HCT116 (cell line): Measurements from ENCODE around the gene CNTNAP2. TPM values are rescaled to one million over a fixed set of nuclear protein-coding genes. Genes with fewer than 3 reads are reported as not detected.

Source experiments
- ATAC-seq: fragments of 200-7000 bp; cut with Tn5 transposase; 2 replicates; pipeline ENCODE4 v1.9.1; 2020; ENCODE audit warnings: mild to moderate bottlenecking, moderate library complexity
- BruUV-seq: library from RNA; stranded (reverse); fragments of 400-500 nt; replicated peaks from 2 replicates; lab custom pipeline; 2021; lab: Mats Ljungman, UMichigan
- CTCF ChIA-PET: fragments of 300-600 bp; sonication (Branson Sonifier 250); formaldehyde crosslinking; loops from one replicate; lab custom pipeline; 2021; ENCODE audit warnings: antibody characterized with exemption; lab: Charles Lee
- POLR2A ChIA-PET: fragments of 300-600, 350-600 bp; sonication (Branson Sonifier 250); formaldehyde crosslinking; loops from one replicate; lab custom pipeline; 2021; ENCODE audit warnings: antibody characterized with exemption; lab: Charles Lee
- RAD21 ChIA-PET, 2 experiments: fragments of 300-600 bp; sonication (Branson Sonifier 250); formaldehyde crosslinking; loops; one replicate each; lab custom pipeline; 2023; ENCODE audit warnings: low total read pairs in 2 of 2; ENCODE audit not compliant: uncharacterized antibody in 2 of 2, unreplicated experiment in 2 of 2, low non-redundant PET in 1 of 2; lab: Charles Lee
- DNase-seq: peaks from one replicate; pipeline ENCODE4 v3.0.0-alpha.2; 2010; ENCODE audit warnings: low read depth, low spot score
- H2AFZ ChIP-seq: fragments of 200-600 bp; shearing (Covaris generic), sonication (generic); 2 replicates; pipeline ENCODE4 v1.6.1; 2017; ENCODE audit warnings: low read depth, mixed run types, mixed read lengths, antibody characterized with exemption, low read length; ENCODE audit not compliant: poor library complexity, severe bottlenecking
- H3K27ac ChIP-seq: 2 replicates; pipeline ENCODE4 v1.5.1; 2012; ENCODE audit warnings: low read depth, low read length
- H3K27me3 ChIP-seq: fragments of 200-600 bp; sonication (generic); 2 replicates; pipeline ENCODE4 v1.6.1; 2016; ENCODE audit warnings: mixed run types, low read length, mixed read lengths; ENCODE audit not compliant: insufficient read depth
- H3K36me3 ChIP-seq, 2 experiments: fragments of 200-500 bp in 1 of 2; fragments of 200-600 bp in 1 of 2; sonication (Bioruptor generic) in 1 of 2; sonication (generic) in 1 of 2; 2 replicates each; pipeline versions ENCODE4 v1.5.1 to v1.6.1; 2014 to 2016; ENCODE audit warnings: low read length in 2 of 2, inconsistent platforms in 1 of 2, mixed read lengths in 1 of 2, mixed run types in 1 of 2; ENCODE audit not compliant: insufficient read depth in 2 of 2, control insufficient read depth in 1 of 2
- H3K4me1 ChIP-seq, 2 experiments: fragments of 200-600 bp in 1 of 2; sonication (generic) in 1 of 2; 2 replicates each; pipeline versions ENCODE4 v1.5.1 to v1.6.1; 2012 to 2017; ENCODE audit warnings: low read length in 2 of 2, inconsistent platforms in 1 of 2, mild to moderate bottlenecking in 1 of 2, mixed read lengths in 1 of 2, mixed run types in 1 of 2, moderate library complexity in 1 of 2; ENCODE audit not compliant: insufficient read depth in 2 of 2, control insufficient read depth in 1 of 2
- H3K4me2 ChIP-seq: fragments of 200-600 bp; sonication (generic); 2 replicates; pipeline ENCODE4 v1.6.1; 2017; ENCODE audit warnings: mixed run types, low read length, mixed read lengths
- H3K4me3 ChIP-seq, 2 experiments: fragments of 200-600 bp in 1 of 2; sonication (generic) in 1 of 2; replicated peaks in 1 of 2; 2 replicates each; pipeline ENCODE4 v1.5.1; 2011 to 2016; ENCODE audit warnings: low read length in 2 of 2, control low read depth in 1 of 2, low read depth in 1 of 2, mild to moderate bottlenecking in 1 of 2, mixed read lengths in 1 of 2, mixed run types in 1 of 2
- H3K79me2 ChIP-seq: fragments of 200-600 bp; sonication (generic); 2 replicates; pipeline ENCODE4 v1.6.1; 2017; ENCODE audit warnings: mild to moderate bottlenecking, mixed run types, low read length, moderate library complexity, mixed read lengths; ENCODE audit not compliant: insufficient read depth
- H3K9ac ChIP-seq: fragments of 200-600 bp; sonication (generic); 2 replicates; pipeline ENCODE4 v1.6.1; 2016; ENCODE audit warnings: low read length, mixed read lengths
- H3K9me2 ChIP-seq: fragments of 200-600 bp; sonication (generic), shearing (Covaris generic); 2 replicates; pipeline ENCODE4 v1.6.1; 2017; ENCODE audit warnings: mixed run types, mild to moderate bottlenecking, moderate library complexity; ENCODE audit not compliant: insufficient read depth
- H3K9me3 ChIP-seq, 2 experiments: fragments of 200-500 bp in 1 of 2; fragments of 200-600 bp in 1 of 2; sonication (Bioruptor generic) in 1 of 2; sonication (generic) in 1 of 2; 2 replicates each; pipeline ENCODE4 v1.6.1; 2014 to 2017; ENCODE audit warnings: low read length in 2 of 2, mixed read lengths in 2 of 2, inconsistent platforms in 1 of 2, low read depth in 1 of 2, mild to moderate bottlenecking in 1 of 2, mixed run types in 1 of 2, moderate library complexity in 1 of 2; ENCODE audit not compliant: control insufficient read depth in 1 of 2, insufficient read depth in 1 of 2
- H4K20me1 ChIP-seq: fragments of 200-600 bp; sonication (generic), shearing (Covaris generic); 2 replicates; pipeline ENCODE4 v1.6.1; 2017; ENCODE audit warnings: mixed run types, mild to moderate bottlenecking, moderate library complexity; ENCODE audit not compliant: insufficient read depth
- CBX3 ChIP-seq: IDR thresholded peaks from 2 replicates; pipeline ENCODE4 v1.6.1; 2012; ENCODE audit warnings: low read depth
- EGR1 ChIP-seq: IDR thresholded peaks from 2 replicates; pipeline ENCODE4 v1.6.1; 2012; ENCODE audit warnings: low read depth
- ELF1 ChIP-seq: IDR thresholded peaks from 2 replicates; pipeline ENCODE4 v1.6.1; 2012; ENCODE audit warnings: low read depth, borderline replicate concordance
- EZH2 ChIP-seq: fragments of 200-600 bp; sonication (generic); IDR thresholded peaks from 2 replicates; pipeline ENCODE4 v1.6.1; 2017; ENCODE audit warnings: antibody characterized with exemption, mixed run types
- EZH2phosphoT487 ChIP-seq: fragments of 200-600 bp; IDR thresholded peaks from 2 replicates; pipeline ENCODE4 v1.6.1; 2018; ENCODE audit warnings: antibody characterized with exemption, borderline replicate concordance
- FOSL1 ChIP-seq: IDR thresholded peaks from 2 replicates; pipeline ENCODE4 v1.6.1; 2012; ENCODE audit warnings: low read depth
- JUND ChIP-seq: IDR thresholded peaks from 2 replicates; pipeline ENCODE4 v1.6.1; 2012
- POLR2A ChIP-seq: IDR thresholded peaks from 2 replicates; pipeline ENCODE4 v1.7.0; 2011; ENCODE audit warnings: borderline replicate concordance; ENCODE audit not compliant: insufficient read depth, insufficient read length; ENCODE audit errors: extremely low read depth
- POLR2AphosphoS5 ChIP-seq: IDR thresholded peaks from 2 replicates; pipeline ENCODE4 v1.6.1; 2011; ENCODE audit warnings: mild to moderate bottlenecking, low read depth, low read length, moderate library complexity
- SIN3A ChIP-seq: IDR thresholded peaks from 2 replicates; pipeline ENCODE4 v1.6.1; 2012; ENCODE audit warnings: low read depth
- SP1 ChIP-seq: IDR thresholded peaks from 2 replicates; pipeline ENCODE4 v1.6.1; 2012; ENCODE audit warnings: low read depth
- SRF ChIP-seq: IDR thresholded peaks from 2 replicates; pipeline ENCODE4 v1.6.1; 2012; ENCODE audit warnings: low read depth
- TCF7L2 ChIP-seq: IDR thresholded peaks from 2 replicates; pipeline ENCODE4 v1.7.0; 2011; ENCODE audit warnings: borderline replicate concordance, inconsistent platforms; ENCODE audit not compliant: insufficient read depth, insufficient read length; ENCODE audit errors: extremely low read depth
- ZFX ChIP-seq: fragments of 450-650 bp; IDR thresholded peaks from 2 replicates; pipeline ENCODE4 v1.6.1; 2017
- ZNF274 ChIP-seq: fragments of 200-500 bp; sonication (Bioruptor generic); IDR thresholded peaks from 2 replicates; pipeline ENCODE4 v1.6.1; 2014; ENCODE audit warnings: mild to moderate bottlenecking, low read depth, low read length, inconsistent platforms
- intact Hi-C: fragments of 100-400 bp; cut with micrococcal nuclease; formaldehyde crosslinking; loops from 2 replicates; pipeline ENCODE4 v1.10.0; 2022
- total RNA-seq: library from RNA; stranded (reverse); gene quantifications from one replicate; pipeline ENCODE4 v1.2.1, GENCODE V29; 2021; ENCODE audit not compliant: unreplicated experiment
- TF ChIP-seq, protein P1 (sequence below): IDR thresholded peaks from 2 replicates; pipeline ENCODE4 v1.6.1; 2011; ENCODE audit warnings: mild to moderate bottlenecking, low read length, moderate library complexity; ENCODE audit not compliant: insufficient replicate concordance; ENCODE audit errors: extremely low read depth
- TF ChIP-seq, protein P2 (sequence below): IDR thresholded peaks from 2 replicates; pipeline ENCODE4 v1.6.1; 2012

CNTNAP2 gene
- total RNA-seq, 1 experiment from 2014 or later, result 0.37 TPM

GRCh38 chr7:146754385-146754784 lies 637.8 kb downstream of the CNTNAP2 start:
- no peak overlapping the region for H3K4me2 ChIP-seq
- no peaks in the 10 kb centered on the region for H3K79me2 ChIP-seq
- no peak overlapping the region for H3K4me3 ChIP-seq
- H3K27ac ChIP-seq, result no peak overlapping the region
- H3K9ac ChIP-seq, result no peak overlapping the region
- no peaks in the 10 kb centered on the region for H3K27me3 ChIP-seq
- peaks cover 0 to 33% of the 10 kb centered on the region in 2 experiments; a peak in 2 of 4 replicates for H3K9me3 ChIP-seq
- H3K9me2 ChIP-seq, result no peaks in the 10 kb centered on the region
- ATAC-seq (no peak), DNase-seq (no peak)
- H3K4me1 ChIP-seq, result no peaks in the 10 kb centered on the region
- no peaks in the 10 kb centered on the region for H3K36me3 ChIP-seq
- ChIA-PET POLR2A (no interaction called here), CTCF (no interaction called here), RAD21 (no interaction called here)
- no TSS peak for BruUV-seq
- no peak overlapping the region for H2AFZ ChIP-seq
- TF ChIP-seq SIN3A (no peak), EZH2 (no peak), ZFX (no peak), SP1 (no peak), JUND (no peak), CBX3 (no peak), ZNF274 (no peak), EGR1 (no peak), ELF1 (no peak), POLR2A (no peak), TCF7L2 (no peak), POLR2AphosphoS5 (no peak), SRF (no peak), EZH2phosphoT487 (no peak), FOSL1 (no peak)
- TF ChIP-seq, protein P1, sequence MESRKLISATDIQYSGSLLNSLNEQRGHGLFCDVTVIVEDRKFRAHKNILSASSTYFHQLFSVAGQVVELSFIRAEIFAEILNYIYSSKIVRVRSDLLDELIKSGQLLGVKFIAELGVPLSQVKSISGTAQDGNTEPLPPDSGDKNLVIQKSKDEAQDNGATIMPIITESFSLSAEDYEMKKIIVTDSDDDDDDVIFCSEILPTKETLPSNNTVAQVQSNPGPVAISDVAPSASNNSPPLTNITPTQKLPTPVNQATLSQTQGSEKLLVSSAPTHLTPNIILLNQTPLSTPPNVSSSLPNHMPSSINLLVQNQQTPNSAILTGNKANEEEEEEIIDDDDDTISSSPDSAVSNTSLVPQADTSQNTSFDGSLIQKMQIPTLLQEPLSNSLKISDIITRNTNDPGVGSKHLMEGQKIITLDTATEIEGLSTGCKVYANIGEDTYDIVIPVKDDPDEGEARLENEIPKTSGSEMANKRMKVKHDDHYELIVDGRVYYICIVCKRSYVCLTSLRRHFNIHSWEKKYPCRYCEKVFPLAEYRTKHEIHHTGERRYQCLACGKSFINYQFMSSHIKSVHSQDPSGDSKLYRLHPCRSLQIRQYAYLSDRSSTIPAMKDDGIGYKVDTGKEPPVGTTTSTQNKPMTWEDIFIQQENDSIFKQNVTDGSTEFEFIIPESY, result no peak
- TF ChIP-seq, protein P2, sequence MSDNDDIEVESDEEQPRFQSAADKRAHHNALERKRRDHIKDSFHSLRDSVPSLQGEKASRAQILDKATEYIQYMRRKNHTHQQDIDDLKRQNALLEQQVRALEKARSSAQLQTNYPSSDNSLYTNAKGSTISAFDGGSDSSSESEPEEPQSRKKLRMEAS, result no peak
- no peaks in the 10 kb centered on the region for H4K20me1 ChIP-seq
- intact Hi-C loops, result no loop called here
